ENCODE results near the gene PID1. TPM values are rescaled to one million over a fixed set of nuclear protein-coding genes. Genes with fewer than 3 reads are reported as not detected.
A peak's percentile ranks its signal among the peaks of the same experiment; 100 is the strongest.

The PID1 gene
- total RNA-seq, 3 donors from 2014 or later = 13.5 to 60.3 (median 42.0) TPM

DNA sequence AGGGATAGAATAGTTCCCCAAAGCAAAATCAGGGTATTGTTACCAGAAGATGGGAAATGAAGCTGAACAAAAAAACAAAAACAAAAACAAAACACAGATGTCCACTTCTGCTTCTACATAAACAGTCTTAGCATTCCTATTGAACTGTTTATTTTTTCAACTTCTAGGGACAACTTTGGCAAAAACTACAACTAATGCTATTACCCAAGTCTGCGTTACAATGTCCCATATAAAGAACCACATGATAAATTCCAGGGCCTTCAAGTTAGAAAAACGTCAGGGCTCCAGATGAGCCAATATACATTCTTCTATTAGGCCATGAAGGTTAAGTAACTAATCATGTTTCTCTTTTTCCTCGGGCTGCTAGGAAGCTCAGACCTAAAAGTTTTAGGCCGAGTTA lies 16.9 kb downstream of the PID1 start:
- no peak overlapping the region for H3K27ac ChIP-seq
- TF ChIP-seq POLR2A (IDR thresholded peaks at IDR 0.05) (no peak), POLR2AphosphoS5 (IDR thresholded peaks at IDR 0.05) (no peak)
- TF ChIP-seq, protein P1, sequence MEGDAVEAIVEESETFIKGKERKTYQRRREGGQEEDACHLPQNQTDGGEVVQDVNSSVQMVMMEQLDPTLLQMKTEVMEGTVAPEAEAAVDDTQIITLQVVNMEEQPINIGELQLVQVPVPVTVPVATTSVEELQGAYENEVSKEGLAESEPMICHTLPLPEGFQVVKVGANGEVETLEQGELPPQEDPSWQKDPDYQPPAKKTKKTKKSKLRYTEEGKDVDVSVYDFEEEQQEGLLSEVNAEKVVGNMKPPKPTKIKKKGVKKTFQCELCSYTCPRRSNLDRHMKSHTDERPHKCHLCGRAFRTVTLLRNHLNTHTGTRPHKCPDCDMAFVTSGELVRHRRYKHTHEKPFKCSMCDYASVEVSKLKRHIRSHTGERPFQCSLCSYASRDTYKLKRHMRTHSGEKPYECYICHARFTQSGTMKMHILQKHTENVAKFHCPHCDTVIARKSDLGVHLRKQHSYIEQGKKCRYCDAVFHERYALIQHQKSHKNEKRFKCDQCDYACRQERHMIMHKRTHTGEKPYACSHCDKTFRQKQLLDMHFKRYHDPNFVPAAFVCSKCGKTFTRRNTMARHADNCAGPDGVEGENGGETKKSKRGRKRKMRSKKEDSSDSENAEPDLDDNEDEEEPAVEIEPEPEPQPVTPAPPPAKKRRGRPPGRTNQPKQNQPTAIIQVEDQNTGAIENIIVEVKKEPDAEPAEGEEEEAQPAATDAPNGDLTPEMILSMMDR (IDR thresholded peaks at IDR 0.05) = no peak
- DNase-seq (ENCODE audit: low spot score in 2 of 2) = no peak

DNA sequence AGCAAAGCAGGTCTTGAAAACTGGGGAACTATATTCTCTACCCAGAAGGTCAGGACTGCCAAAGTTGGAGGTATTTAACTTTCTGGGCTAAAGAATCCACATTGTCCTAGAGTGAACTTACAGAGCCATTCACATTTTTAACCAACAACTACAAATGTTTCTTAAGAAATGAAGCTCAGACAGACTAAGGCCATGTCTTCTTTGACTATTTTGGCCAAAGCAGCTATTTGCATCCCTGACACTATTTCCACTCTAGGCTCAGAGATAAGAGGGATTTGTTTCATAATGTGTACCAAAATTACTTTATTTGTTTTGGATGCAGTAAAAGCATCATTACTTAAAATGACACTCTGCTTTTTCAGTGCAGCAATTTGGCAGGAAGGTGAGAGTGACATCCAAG lies 18.1 kb downstream of the PID1 start:
- Histone ChIP-seq H3K4me3 (no peak overlapping the region), H3K9me3 (no peaks in the 10 kb centered on the region), H3K27me3 (no peaks in the 10 kb centered on the region), H3K27ac (no peak overlapping the region), H3K36me3 (no peaks in the 10 kb centered on the region), H3K4me1 (no peaks in the 10 kb centered on the region)
- TF ChIP-seq POLR2AphosphoS5 (IDR thresholded peaks at IDR 0.05) = peak in 1 of 3 donors; percentile 41
- TF ChIP-seq POLR2A (IDR thresholded peaks at IDR 0.05) = no peak
- TF ChIP-seq, protein P1 (IDR thresholded peaks at IDR 0.05) = no peak
- intact Hi-C loops (cut with DNase I; ENCODE audit: low total_unique reads) = no loop called here
- no peak for DNase-seq (ENCODE audit: low spot score in 2 of 2)

More for the DNA sequence above, 16.9 kb downstream of the PID1 start:
- intact Hi-C loops (cut with DNase I; ENCODE audit: low total_unique reads) = no loop called here
- no peaks in the 10 kb centered on the region for H3K4me1 ChIP-seq
- H3K36me3 ChIP-seq = no peaks in the 10 kb centered on the region
- no peaks in the 10 kb centered on the region for H3K9me3 ChIP-seq
- no peaks in the 10 kb centered on the region for H3K27me3 ChIP-seq
- no peak overlapping the region for H3K4me3 ChIP-seq

DNA sequence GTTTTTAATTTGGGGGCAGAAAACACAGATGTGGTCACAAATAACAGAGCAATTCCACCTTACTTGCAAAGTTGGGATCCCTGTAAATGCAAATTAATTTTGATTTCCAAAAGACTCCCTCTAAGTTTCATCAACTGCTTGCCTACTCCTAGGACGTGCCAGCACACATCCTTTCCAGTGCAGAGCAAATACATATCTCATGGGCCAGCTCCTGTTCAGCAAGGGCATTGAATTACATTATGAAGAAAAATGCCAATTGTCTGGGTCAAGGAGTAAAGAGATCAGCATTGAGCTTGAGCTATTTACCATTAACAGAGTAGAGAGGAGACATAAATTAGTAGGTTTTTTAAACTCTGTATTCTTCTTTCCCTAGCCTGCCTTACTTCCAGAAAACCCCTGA lies 18.8 kb downstream of the PID1 start:
- H3K27me3 ChIP-seq = no peaks in the 10 kb centered on the region

DNA sequence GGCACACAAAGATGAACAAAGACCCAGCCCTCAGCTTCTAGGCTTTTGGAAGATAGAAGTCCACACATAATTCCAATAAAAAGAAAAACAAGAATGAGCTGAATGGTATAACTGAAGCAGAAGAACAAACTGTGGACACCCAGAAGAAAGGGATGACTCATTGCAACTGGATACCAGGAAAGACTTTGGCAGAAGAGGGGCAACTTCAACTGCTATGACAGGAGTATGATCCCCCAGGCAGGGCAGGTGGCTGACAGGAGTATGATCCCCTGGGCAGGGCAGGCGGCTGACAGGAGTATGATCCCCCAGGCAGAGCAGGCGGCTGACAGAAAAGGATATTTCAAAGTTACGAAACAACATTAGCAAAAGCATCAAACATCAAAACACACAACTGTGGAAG lies 21.6 kb downstream of the PID1 start:
- Histone ChIP-seq H3K27me3 (no peaks in the 10 kb centered on the region), H3K27ac (no peak overlapping the region), H3K4me1 (no peaks in the 10 kb centered on the region), H3K9me3 (no peaks in the 10 kb centered on the region), H3K36me3 (no peaks in the 10 kb centered on the region), H3K4me3 (no peak overlapping the region)
- intact Hi-C loops (cut with DNase I; ENCODE audit: low total_unique reads) = no loop called here
- DNase-seq (ENCODE audit: low spot score in 2 of 2) = no peak
- no peak for TF ChIP-seq POLR2A (IDR thresholded peaks at IDR 0.05)
- TF ChIP-seq POLR2AphosphoS5 (IDR thresholded peaks at IDR 0.05) = no peak
- TF ChIP-seq, protein P1 (IDR thresholded peaks at IDR 0.05) = no peak

More for the DNA sequence above, 18.8 kb downstream of the PID1 start:
- TF ChIP-seq, protein P1 (IDR thresholded peaks at IDR 0.05) = no peak
- TF ChIP-seq POLR2AphosphoS5 (IDR thresholded peaks at IDR 0.05) (no peak), POLR2A (IDR thresholded peaks at IDR 0.05) (no peak)
- H3K4me3 ChIP-seq = no peak overlapping the region
- no peaks in the 10 kb centered on the region for H3K4me1 ChIP-seq
- DNase-seq (ENCODE audit: low spot score in 2 of 2) = no peak
- no peaks in the 10 kb centered on the region for H3K9me3 ChIP-seq
- H3K36me3 ChIP-seq = no peaks in the 10 kb centered on the region
- H3K27ac ChIP-seq = no peak overlapping the region
- intact Hi-C loops (cut with DNase I; ENCODE audit: low total_unique reads) = no loop called here

DNA sequence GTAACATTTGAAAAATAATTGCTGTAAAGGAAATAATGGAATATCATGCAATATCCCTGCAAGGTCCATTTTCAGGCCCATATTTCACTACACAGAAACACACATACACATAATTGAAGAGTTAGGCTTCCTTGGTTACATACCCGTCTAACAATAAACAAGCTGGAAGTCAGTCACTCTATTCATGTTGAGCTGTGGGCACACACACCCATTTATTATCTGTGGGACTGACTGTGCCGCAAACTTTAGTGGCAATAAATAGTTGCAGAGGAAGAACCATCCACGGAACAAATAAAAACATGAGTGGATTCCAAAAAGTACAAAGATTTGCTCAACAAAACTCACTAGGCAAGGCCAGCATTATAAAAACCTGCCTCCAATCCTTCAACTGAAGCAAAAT lies 24.8 kb downstream of the PID1 start:
- Histone ChIP-seq H3K27ac (no peak overlapping the region), H3K9me3 (peaks cover 0 to 19% of the 10 kb centered on the region in 2 donors), H3K27me3 (no peaks in the 10 kb centered on the region), H3K4me1 (no peaks in the 10 kb centered on the region), H3K4me3 (no peak overlapping the region), H3K36me3 (no peaks in the 10 kb centered on the region)
- intact Hi-C loops (cut with DNase I; ENCODE audit: low total_unique reads) = no loop called here
- TF ChIP-seq POLR2AphosphoS5 (IDR thresholded peaks at IDR 0.05) (no peak), POLR2A (IDR thresholded peaks at IDR 0.05) (no peak)
- TF ChIP-seq, protein P1 (IDR thresholded peaks at IDR 0.05) = no peak
- no peak for DNase-seq (ENCODE audit: low spot score in 2 of 2)
